Measurements from ENCODE around the gene STX17.
A peak's percentile ranks its signal among the peaks of the same experiment; 100 is the strongest.

Gene STX17

DNA sequence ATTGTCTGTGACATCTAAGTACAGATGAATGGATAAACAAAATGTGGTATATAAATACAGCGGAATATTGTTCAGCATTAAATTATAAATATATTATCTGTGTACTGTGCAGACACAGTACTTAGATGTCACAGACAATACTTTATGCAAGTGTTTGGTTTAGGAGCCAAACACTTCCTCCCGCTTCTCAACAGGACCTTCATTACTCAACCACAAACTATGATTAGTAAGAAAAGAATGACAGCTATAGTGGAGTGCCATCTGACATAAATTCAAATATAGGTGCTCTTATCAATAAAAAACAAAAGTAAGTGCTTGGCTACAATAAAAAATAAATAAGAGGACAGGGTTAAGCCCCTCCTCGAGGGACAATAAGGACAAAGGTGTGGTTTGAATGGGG lies 38.9 kb upstream of the STX17 start:
- DNase-seq (ENCODE audit: low spot score): no peak
- in situ Hi-C loops (cut with MboI; ENCODE audit: low sequenced_read_pairs, unreplicated experiment): no loop called here
- TF ChIP-seq, protein P1, sequence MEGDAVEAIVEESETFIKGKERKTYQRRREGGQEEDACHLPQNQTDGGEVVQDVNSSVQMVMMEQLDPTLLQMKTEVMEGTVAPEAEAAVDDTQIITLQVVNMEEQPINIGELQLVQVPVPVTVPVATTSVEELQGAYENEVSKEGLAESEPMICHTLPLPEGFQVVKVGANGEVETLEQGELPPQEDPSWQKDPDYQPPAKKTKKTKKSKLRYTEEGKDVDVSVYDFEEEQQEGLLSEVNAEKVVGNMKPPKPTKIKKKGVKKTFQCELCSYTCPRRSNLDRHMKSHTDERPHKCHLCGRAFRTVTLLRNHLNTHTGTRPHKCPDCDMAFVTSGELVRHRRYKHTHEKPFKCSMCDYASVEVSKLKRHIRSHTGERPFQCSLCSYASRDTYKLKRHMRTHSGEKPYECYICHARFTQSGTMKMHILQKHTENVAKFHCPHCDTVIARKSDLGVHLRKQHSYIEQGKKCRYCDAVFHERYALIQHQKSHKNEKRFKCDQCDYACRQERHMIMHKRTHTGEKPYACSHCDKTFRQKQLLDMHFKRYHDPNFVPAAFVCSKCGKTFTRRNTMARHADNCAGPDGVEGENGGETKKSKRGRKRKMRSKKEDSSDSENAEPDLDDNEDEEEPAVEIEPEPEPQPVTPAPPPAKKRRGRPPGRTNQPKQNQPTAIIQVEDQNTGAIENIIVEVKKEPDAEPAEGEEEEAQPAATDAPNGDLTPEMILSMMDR (IDR thresholded peaks at IDR 0.05; ENCODE audit: borderline replicate concordance, control extremely low read depth, extremely low read depth, insufficient read depth, missing control alignments): no peak

- no peak for DNase-seq (ENCODE audit: low spot score)
- TF ChIP-seq, protein P1 (IDR thresholded peaks at IDR 0.05; ENCODE audit: borderline replicate concordance, control extremely low read depth, extremely low read depth, insufficient read depth, missing control alignments): no peak
- in situ Hi-C loops (cut with MboI; ENCODE audit: low sequenced_read_pairs, unreplicated experiment): no loop called here
Observed at GRCh38 chr9:99867968-99868367, 38.5 kb upstream of the STX17 start.

GRCh38 chr9:99868845-99869244 lies 37.6 kb upstream of the STX17 start:
- TF ChIP-seq, protein P1 (IDR thresholded peaks at IDR 0.05; ENCODE audit: borderline replicate concordance, control extremely low read depth, extremely low read depth, insufficient read depth, missing control alignments): no peak
- in situ Hi-C loops (cut with MboI; ENCODE audit: low sequenced_read_pairs, unreplicated experiment): no loop called here
- peak; percentile 13 for DNase-seq (ENCODE audit: low spot score)

DNA sequence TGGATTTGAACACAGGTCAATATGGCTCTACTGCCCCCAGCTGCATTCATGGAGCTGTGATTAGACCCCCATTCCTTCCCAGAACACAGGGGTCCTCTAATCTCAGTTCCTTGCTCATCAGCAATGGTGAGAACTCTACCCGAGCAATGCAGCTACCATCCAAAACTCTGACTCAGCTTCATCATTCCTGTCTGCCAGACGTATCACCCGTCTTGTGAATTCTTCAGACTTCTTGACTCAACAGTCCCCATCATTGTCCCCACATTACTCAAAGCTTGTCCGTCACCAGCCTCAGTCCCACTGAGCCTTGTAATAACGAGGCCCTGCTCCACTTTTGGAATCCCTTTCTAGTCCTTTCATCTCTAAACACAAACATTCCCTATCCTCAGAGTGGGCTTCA lies 36.3 kb upstream of the STX17 start:
- TF ChIP-seq, protein P1 (IDR thresholded peaks at IDR 0.05; ENCODE audit: borderline replicate concordance, control extremely low read depth, extremely low read depth, insufficient read depth, missing control alignments): no peak
- no peak for DNase-seq (ENCODE audit: low spot score)
- in situ Hi-C loops (cut with MboI; ENCODE audit: low sequenced_read_pairs, unreplicated experiment): no loop called here

GRCh38 chr9:99873531-99873930 lies 32.9 kb upstream of the STX17 start:
- DNase-seq (ENCODE audit: low spot score): no peak
- TF ChIP-seq, protein P1 (IDR thresholded peaks at IDR 0.05; ENCODE audit: borderline replicate concordance, control extremely low read depth, extremely low read depth, insufficient read depth, missing control alignments): no peak
- in situ Hi-C loops (cut with MboI; ENCODE audit: low sequenced_read_pairs, unreplicated experiment): no loop called here

DNA sequence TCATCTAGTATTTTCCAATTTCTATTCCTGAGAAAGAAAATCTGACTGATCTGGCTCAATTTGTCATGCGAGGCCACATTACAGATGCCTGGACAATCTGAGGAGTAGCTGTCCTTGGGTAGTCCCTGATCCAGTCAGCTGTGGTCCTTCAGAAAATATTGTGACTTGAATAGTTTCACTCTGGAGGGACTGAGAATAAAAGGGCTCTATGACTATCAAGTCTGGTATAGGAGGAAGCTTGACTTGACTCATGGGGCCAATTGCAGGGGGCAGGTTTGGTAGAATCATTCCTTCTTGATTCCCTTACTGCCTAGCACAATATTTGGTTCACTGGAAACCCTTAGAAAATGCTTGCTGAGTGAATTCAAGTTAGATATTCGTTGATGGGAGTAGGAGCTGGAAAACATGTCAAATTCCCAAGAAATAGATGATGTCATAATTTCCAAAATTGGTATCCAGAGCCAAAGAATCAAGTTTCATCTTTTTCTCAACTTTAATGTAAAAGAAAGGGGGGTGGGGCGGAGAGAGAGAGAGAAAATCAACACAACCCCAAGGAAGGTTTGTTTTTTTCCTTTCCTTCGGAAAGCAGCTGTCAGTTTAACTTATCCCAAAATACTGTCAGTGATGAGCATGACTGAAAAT lies 32.4 kb upstream of the STX17 start:
- in situ Hi-C loops (cut with MboI; ENCODE audit: low sequenced_read_pairs, unreplicated experiment): no loop called here
- TF ChIP-seq, protein P1 (IDR thresholded peaks at IDR 0.05; ENCODE audit: borderline replicate concordance, control extremely low read depth, extremely low read depth, insufficient read depth, missing control alignments): no peak
- DNase-seq (ENCODE audit: low spot score): no peak

Measured in GM13976 (cell line).